ENCODE measurements around the gene BCOR.

BCOR gene

GRCh38 chrX:40009462-40009851 lies 88.3 kb downstream of the BCOR start:
- Histone ChIP-seq H3K27ac (no peak overlapping the region), H3K36me3 (no peaks in the 10 kb centered on the region), H3K27me3 (peaks cover 92% of the 10 kb centered on the region), H3K9me3 (no peaks in the 10 kb centered on the region), H3K4me3 (ENCODE audit: low read depth in 1 of 2, low read length in 1 of 2) (peak overlapping the region; percentile 37 to 52), H3K4me1 (ENCODE audit: control insufficient read depth in 1 of 2, insufficient read depth in 1 of 2, low read depth in 1 of 2, low read length in 1 of 2) (peaks cover 54 to 55% of the 10 kb centered on the region in 2 experiments)
- TF ChIP-seq CTCF (IDR thresholded peaks at IDR 0.05): no peak

GRCh38 chrX:40008791-40009461 lies 88.8 kb downstream of the BCOR start:
- H3K4me1 ChIP-seq (ENCODE audit: control insufficient read depth in 1 of 2, insufficient read depth in 1 of 2, low read depth in 1 of 2, low read length in 1 of 2): peaks cover 54 to 55% of the 10 kb centered on the region in 2 experiments
- peak overlapping the region; percentile 37 to 52 for H3K4me3 ChIP-seq (ENCODE audit: low read depth in 1 of 2, low read length in 1 of 2)
- no peak for TF ChIP-seq CTCF (IDR thresholded peaks at IDR 0.05)
- no peaks in the 10 kb centered on the region for H3K9me3 ChIP-seq
- H3K36me3 ChIP-seq: no peaks in the 10 kb centered on the region
- H3K27ac ChIP-seq: no peak overlapping the region
- peaks cover 94% of the 10 kb centered on the region for H3K27me3 ChIP-seq

- Histone ChIP-seq H3K4me3 (ENCODE audit: low read depth in 1 of 2, low read length in 1 of 2) (peak overlapping the region in 1 of 2 experiments; percentile 37), H3K36me3 (no peaks in the 10 kb centered on the region), H3K4me1 (ENCODE audit: control insufficient read depth in 1 of 2, insufficient read depth in 1 of 2, low read depth in 1 of 2, low read length in 1 of 2) (peaks cover 46 to 47% of the 10 kb centered on the region in 2 experiments), H3K9me3 (no peaks in the 10 kb centered on the region), H3K27me3 (peaks cover 87% of the 10 kb centered on the region), H3K27ac (no peak overlapping the region)
- no peak for TF ChIP-seq CTCF (IDR thresholded peaks at IDR 0.05)
Measured at GRCh38 chrX:40007756-40008705, 89.7 kb downstream of the BCOR start.

GRCh38 chrX:40007131-40007755 lies 90.5 kb downstream of the BCOR start:
- peaks cover 38 to 39% of the 10 kb centered on the region in 2 experiments for H3K4me1 ChIP-seq (ENCODE audit: control insufficient read depth in 1 of 2, insufficient read depth in 1 of 2, low read depth in 1 of 2, low read length in 1 of 2)

More at GRCh38 chrX:40007131-40007755, 90.5 kb downstream of the BCOR start:
- no peaks in the 10 kb centered on the region for H3K9me3 ChIP-seq
- H3K36me3 ChIP-seq: no peaks in the 10 kb centered on the region
- peaks cover 80% of the 10 kb centered on the region for H3K27me3 ChIP-seq
- no peak for TF ChIP-seq CTCF (IDR thresholded peaks at IDR 0.05)
- H3K27ac ChIP-seq: no peak overlapping the region
- no peak overlapping the region for H3K4me3 ChIP-seq (ENCODE audit: low read depth in 1 of 2, low read length in 1 of 2)

Measured in neutrophil (primary cell).